Uterus (tissue), 4 donors: ENCODE results near the gene MOB3B. TPM values are rescaled to one million over a fixed set of nuclear protein-coding genes. Genes with fewer than 3 reads are reported as not detected.

Source experiments
- DNase-seq, 2 donors: peaks; one replicate each; pipeline ENCODE4 v3.0.0-alpha.2; 2019 to 2020
- H3K27ac ChIP-seq, 2 donors: fragments of 200-600 bp; sonication (generic); 1 replicate in 1 of 2; 2 replicates in 1 of 2; pipeline ENCODE4 v1.5.1; 2016 to 2018
- H3K27me3 ChIP-seq, 2 donors: fragments of 200-600 bp; sonication (generic); one replicate each; pipeline ENCODE4 v1.5.1; 2018 to 2019; ENCODE audit warnings: control low read depth in 1 of 2
- H3K36me3 ChIP-seq, 2 donors: fragments of 200-600 bp; sonication (generic); one replicate each; pipeline ENCODE4 v1.5.1; 2019; ENCODE audit warnings: control low read depth in 1 of 2
- H3K4me1 ChIP-seq, 2 donors: fragments of 200-600 bp; sonication (generic); one replicate each; pipeline ENCODE4 v1.5.1; 2018 to 2019; ENCODE audit warnings: control low read depth in 1 of 2
- H3K4me3 ChIP-seq, 2 donors: fragments of 200-600 bp; sonication (generic); 1 replicate in 1 of 2; 2 replicates in 1 of 2; pipeline ENCODE4 v1.5.1; 2018 to 2019; ENCODE audit warnings: mild to moderate bottlenecking in 1 of 2
- H3K9me3 ChIP-seq, 2 donors: fragments of 200-600 bp; sonication (generic); one replicate each; pipeline ENCODE4 v1.5.1; 2019; ENCODE audit warnings: control low read depth in 1 of 2
- POLR2A ChIP-seq, 2 donors: fragments of 450-650 bp; IDR thresholded peaks; one replicate each; pipeline ENCODE4 v1.6.1; 2016; ENCODE audit warnings: antibody characterized with exemption in 2 of 2, mild to moderate bottlenecking in 1 of 2, moderate library complexity in 1 of 2
- intact Hi-C: fragments of 100-400 bp; cut with DNase I; formaldehyde crosslinking; loops from one replicate; pipeline ENCODE4 v1.15.1; 2023; ENCODE audit warnings: low total_unique reads
- total RNA-seq, 4 donors: library from RNA; depleted of rRNA in 3 of 4; stranded (reverse); fragments of >200 nt in 3 of 4; gene quantifications; one replicate each; pipeline versions ENCODE4 v1.1.0 to v1.2.4, GENCODE V29; 2014 to 2023
- TF ChIP-seq, protein P1 (sequence below), 4 experiments: fragments of 200-600 bp in 2 of 4; fragments of 450-650 bp in 2 of 4; sonication (generic) in 2 of 4; IDR thresholded peaks; one replicate each; pipeline ENCODE4 v1.5.1; 2016 to 2019; ENCODE audit warnings: antibody characterized with exemption in 4 of 4, mild to moderate bottlenecking in 2 of 4, moderate library complexity in 1 of 4
- donor health status: DM: yes; HTN: yes; CAD: no.

MOB3B gene
- total RNA-seq, 4 donors from 2014 or later = 2.0 to 34.4 (median 12.6) TPM

DNA sequence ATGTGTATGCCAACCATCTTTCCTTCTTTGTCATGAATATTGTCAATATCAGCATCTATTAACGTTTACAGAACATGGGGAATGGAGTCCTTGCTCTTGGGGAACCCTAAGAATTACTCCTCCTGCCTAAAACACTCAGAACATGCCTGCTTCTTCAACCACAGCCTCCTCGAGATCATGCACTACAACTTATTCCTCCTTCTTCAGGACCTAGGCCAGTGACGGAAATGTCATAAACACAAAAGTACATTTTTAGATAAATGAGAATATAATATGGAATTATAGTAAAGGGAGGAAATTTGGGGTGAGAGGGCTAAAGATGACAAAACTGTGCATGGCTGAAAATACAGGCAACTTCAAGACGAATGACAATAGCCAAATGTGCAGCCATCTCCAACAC lies 8.6 kb downstream of the MOB3B start:
- no peaks in the 10 kb centered on the region for H3K9me3 ChIP-seq
- no peak overlapping the region for H3K27ac ChIP-seq
- intact Hi-C loops = no loop called here
- H3K4me1 ChIP-seq = no peaks in the 10 kb centered on the region
- no peak for TF ChIP-seq POLR2A (IDR thresholded peaks at IDR 0.05)
- TF ChIP-seq, protein P1, sequence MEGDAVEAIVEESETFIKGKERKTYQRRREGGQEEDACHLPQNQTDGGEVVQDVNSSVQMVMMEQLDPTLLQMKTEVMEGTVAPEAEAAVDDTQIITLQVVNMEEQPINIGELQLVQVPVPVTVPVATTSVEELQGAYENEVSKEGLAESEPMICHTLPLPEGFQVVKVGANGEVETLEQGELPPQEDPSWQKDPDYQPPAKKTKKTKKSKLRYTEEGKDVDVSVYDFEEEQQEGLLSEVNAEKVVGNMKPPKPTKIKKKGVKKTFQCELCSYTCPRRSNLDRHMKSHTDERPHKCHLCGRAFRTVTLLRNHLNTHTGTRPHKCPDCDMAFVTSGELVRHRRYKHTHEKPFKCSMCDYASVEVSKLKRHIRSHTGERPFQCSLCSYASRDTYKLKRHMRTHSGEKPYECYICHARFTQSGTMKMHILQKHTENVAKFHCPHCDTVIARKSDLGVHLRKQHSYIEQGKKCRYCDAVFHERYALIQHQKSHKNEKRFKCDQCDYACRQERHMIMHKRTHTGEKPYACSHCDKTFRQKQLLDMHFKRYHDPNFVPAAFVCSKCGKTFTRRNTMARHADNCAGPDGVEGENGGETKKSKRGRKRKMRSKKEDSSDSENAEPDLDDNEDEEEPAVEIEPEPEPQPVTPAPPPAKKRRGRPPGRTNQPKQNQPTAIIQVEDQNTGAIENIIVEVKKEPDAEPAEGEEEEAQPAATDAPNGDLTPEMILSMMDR (IDR thresholded peaks at IDR 0.05) = no peak
- no peaks in the 10 kb centered on the region for H3K36me3 ChIP-seq
- H3K4me3 ChIP-seq = no peak overlapping the region
- H3K27me3 ChIP-seq = no peaks in the 10 kb centered on the region
- no peak for DNase-seq

DNA sequence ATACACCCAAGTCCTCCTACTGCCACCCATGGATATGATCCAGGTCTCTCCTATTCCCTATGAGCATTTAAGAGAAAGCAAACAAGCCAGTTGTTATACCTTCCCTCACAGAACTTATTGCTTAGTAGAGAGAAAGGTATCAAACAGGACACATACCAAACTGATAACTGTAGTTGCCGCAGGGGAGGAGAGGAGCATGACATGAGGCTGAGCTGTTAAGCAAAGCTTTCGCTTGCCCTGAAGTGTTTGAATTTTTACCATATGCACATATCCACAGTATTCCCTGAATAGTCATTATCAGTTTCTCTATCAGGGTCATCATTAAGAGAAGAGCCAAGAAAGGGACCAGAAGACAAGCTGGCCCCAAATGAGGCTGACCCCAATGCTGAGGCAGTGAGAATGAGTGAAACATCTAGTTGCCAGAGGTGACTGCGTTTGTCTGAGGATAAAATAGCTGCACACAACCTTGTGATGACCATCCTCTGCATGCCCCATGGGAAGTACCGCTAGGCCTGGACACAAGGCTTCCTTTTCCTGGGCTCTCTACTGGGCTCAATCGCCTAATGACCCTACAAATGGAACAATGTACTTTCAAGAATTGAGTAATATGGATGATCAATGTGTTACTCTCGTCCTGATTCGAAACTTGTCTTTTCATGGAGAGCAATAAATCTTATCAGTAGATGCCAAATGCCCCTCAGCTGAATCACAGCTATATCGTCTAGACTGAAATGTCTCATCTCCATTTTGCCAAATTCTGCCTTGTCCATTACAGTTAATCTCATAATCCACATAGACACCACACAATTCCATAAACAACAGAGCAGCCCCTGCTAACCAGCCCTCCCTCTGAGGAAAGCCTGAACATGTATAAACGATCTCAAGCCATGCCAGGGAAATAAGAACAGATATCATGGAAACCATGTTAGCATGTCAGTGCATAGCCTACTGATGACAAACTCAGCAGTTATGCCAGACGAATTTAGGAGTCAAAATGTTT lies 9.8 kb downstream of the MOB3B start:
- H3K27me3 ChIP-seq = no peaks in the 10 kb centered on the region
- no peaks in the 10 kb centered on the region for H3K9me3 ChIP-seq
- H3K27ac ChIP-seq = no peak overlapping the region
- H3K36me3 ChIP-seq = no peaks in the 10 kb centered on the region
- H3K4me1 ChIP-seq = peaks cover 0 to 6% of the 10 kb centered on the region in 2 donors
- no peak for DNase-seq
- TF ChIP-seq, protein P1 (IDR thresholded peaks at IDR 0.05) = no peak
- TF ChIP-seq POLR2A (IDR thresholded peaks at IDR 0.05) = no peak
- no peak overlapping the region for H3K4me3 ChIP-seq
- intact Hi-C loops = no loop called here

DNA sequence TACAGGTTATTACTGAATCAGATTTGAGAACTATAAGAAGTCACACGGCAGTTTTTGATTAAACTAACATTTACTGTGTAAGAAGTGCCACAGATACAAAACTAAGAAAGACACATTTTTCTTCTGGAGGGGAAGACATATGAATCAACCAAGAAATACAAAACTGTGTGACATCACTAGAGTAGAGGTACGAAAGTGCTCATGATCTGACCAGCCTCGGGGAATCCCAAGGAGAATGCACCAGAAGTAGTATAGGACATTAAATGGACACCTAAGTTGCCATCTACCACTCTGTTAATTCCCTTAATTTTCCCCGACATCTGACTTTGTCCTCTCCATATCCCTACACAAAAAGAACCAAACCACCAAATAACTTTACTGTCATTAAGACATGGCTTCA lies 10.8 kb downstream of the MOB3B start:
- no peak for DNase-seq
- no peak overlapping the region for H3K27ac ChIP-seq
- peaks cover 0 to 6% of the 10 kb centered on the region in 2 donors for H3K4me1 ChIP-seq
- intact Hi-C loops = no loop called here
- H3K36me3 ChIP-seq = no peaks in the 10 kb centered on the region
- TF ChIP-seq, protein P1 (IDR thresholded peaks at IDR 0.05) = no peak
- no peak for TF ChIP-seq POLR2A (IDR thresholded peaks at IDR 0.05)
- H3K27me3 ChIP-seq = no peaks in the 10 kb centered on the region
- no peaks in the 10 kb centered on the region for H3K9me3 ChIP-seq
- no peak overlapping the region for H3K4me3 ChIP-seq

DNA sequence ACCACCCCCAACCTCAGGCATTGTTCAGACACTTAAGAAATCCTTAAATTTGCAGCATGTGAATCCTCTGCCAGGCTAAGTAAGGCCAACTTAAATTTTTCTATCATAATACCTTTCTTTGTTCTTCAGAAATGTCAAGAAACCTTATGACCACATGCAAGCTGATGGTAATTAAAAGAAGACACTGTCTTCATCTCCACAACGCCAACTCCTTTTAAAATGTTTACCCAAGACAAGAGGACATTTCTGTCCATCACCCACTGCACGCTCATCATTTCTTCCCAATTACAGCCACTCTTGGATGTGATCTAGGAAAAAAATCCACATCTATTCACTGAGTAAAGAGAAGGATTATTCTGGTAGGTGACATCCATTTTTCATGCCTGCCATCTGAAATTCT lies 11.6 kb downstream of the MOB3B start:
- Histone ChIP-seq H3K27me3 (no peaks in the 10 kb centered on the region), H3K36me3 (no peaks in the 10 kb centered on the region), H3K9me3 (no peaks in the 10 kb centered on the region), H3K4me1 (peaks cover 0 to 6% of the 10 kb centered on the region in 2 donors), H3K4me3 (no peak overlapping the region), H3K27ac (no peak overlapping the region)
- no peak for DNase-seq
- TF ChIP-seq, protein P1 (IDR thresholded peaks at IDR 0.05) = no peak
- TF ChIP-seq POLR2A (IDR thresholded peaks at IDR 0.05) = no peak
- intact Hi-C loops = no loop called here

DNA sequence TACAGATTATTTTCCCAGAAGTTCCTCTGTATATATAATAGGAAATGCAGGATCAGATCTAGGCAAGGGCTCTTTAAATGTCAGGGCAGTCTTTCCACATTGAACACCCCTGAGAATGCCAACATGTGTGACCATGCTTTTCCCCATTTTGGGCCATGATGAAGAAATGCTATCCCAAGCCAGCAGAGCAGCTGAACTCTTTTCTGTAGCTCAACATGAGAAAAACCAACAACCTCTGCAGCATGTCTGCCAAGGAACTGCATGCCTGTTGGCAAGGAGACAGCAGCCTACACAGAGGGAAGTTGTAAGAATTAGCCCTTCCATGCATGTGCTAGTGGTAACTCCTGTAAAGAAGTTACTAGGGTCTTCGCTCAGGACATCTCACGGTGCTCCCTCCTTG lies 15.1 kb downstream of the MOB3B start:
- intact Hi-C loops = no loop called here
- H3K27me3 ChIP-seq = no peaks in the 10 kb centered on the region
- peak in 1 of 2 donors; percentile 22 for DNase-seq
- H3K27ac ChIP-seq = no peak overlapping the region
- no peaks in the 10 kb centered on the region for H3K9me3 ChIP-seq
- no peak overlapping the region for H3K4me3 ChIP-seq
- peaks cover 0 to 6% of the 10 kb centered on the region in 2 donors for H3K4me1 ChIP-seq
- TF ChIP-seq, protein P1 (IDR thresholded peaks at IDR 0.05) = no peak
- TF ChIP-seq POLR2A (IDR thresholded peaks at IDR 0.05) = no peak
- H3K36me3 ChIP-seq = no peaks in the 10 kb centered on the region
